Right kidney (tissue), 1 donor: ENCODE data around the gene TOMM34.
A peak's percentile ranks its signal among the peaks of the same experiment; 100 is the strongest.

ENCODE experiments used
- DNase-seq: peaks from one replicate; pipeline ENCODE4 v3.0.0-alpha.2; 2016

The TOMM34 gene

DNA sequence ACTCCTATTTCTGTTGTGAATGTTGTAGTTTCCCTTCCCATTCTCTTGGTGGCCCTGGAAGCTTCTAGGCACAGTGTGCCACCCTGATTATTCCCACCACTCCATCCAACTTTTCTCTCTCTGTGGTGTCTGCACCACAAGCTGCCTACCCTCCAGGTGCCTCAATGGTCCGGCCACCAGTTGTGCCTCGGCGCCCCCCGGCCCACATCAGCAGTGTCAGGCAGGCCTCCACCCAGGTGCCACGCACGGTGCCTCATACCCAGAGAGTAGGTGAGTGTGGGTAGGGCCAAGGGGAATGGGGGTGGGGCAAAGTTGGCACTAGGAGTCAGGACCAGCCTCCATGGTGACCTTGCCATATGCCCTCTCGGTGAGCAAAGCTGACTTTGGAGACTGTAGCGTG, 27.3 kb downstream of the TOMM34 start:
- no peak for DNase-seq

DNA sequence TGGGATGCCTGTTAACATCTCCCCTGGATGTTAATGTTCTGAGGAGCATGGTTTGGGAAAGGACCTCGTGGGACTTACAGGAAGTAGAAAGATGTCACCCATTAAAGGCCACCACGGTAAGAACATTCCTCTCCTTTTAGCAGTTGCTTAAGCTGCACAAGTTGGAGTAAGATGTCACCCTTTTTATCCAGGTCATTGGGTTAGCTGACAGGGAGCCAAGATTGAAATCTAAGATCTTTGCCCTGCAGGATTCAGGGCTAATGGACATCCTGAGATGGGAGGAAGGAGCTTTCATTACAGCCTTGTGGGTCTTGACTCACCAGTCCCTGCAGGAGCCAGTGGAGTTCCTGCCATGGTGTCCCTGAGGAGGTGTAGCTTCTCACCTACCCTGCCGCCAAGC, 28.3 kb downstream of the TOMM34 start:
- no peak for DNase-seq

DNA sequence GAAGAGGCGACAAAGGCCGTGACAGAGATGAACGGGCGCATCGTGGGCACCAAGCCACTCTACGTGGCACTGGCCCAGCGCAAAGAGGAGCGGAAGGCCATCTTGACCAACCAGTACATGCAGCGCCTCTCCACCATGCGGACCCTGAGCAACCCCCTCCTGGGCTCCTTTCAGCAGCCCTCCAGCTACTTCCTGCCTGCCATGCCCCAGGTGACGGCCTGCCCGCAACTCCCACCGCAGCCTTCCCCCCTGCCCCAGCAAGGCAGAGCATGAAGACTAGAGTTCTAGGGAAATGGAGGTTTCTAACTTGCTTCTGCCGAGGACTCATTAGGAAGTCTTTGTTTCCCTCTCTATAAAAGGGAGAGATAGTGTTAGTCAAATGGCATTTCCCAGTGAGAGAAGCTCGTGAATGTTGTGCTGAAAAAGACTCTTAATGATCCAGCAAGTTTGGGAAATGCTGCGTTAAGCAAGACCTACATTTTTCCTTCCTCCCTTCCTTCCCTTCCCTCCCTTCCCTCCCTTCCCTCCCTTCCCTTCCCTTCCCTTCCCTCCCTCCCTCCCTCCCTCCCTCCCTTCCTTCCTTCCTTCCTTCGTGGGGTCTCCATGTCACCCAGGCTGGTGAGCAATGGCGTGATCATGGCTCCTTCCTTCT, 29.6 kb downstream of the TOMM34 start:
- DNase-seq: no peak

DNA sequence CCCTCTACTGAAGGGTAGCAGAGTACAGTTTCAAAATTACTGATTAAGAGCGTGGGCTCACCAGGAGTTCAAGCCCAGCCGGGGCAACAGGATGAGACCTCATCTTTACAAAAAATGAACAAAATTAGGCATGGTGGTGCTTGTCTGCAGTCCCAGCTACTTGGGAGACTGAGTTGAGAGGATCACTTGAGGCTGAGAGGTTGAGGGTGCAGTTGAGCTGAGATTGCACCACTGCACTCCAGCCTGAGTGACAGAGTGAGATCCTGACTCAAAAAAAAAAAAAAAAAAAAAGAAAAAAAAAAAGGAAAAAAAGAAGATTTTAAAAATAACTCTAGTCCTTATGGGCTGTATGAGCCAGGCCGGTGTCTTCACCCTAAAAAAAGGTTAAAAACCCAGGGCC, 31.6 kb downstream of the TOMM34 start:
- no peak for DNase-seq

DNA sequence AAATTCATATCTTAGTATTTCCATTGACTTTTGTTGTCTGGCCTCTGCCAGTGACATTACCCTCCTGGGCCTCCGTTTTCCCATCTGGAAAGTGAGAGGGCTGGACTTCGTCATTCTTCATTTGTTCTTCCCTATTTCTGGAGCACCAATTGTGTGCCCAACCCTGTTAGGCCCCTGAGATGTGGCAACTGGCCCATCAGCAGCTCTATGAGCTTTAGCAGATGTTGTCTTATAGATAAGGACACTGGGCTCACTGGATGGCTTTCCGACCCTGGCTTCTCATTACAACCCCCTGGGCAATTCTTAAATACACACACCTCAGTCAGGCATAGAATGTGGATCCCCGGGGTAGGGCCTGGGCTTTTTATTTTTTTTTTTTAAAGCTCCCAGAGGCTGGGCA, 35.7 kb downstream of the TOMM34 start:
- no peak for DNase-seq

DNA sequence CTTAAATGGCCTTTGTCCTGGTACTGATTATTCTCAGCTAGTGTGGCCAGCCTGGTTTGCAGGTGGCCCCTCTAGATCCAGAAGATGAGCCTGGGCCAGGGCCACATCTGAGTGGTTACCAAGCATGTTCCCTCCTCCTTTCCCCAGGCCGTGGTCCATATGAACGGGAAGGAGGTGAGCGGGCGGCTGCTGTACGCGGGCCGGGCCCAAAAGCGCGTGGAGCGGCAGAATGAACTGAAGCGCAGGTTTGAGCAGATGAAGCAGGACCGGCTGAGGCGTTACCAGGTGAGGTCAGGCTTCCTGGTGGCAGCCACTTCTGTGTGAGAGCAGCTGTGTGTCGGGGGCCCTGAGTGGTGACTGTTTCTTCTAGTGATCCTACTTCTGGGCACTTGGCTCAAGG, 38.8 kb downstream of the TOMM34 start:
- no peak for DNase-seq

DNA sequence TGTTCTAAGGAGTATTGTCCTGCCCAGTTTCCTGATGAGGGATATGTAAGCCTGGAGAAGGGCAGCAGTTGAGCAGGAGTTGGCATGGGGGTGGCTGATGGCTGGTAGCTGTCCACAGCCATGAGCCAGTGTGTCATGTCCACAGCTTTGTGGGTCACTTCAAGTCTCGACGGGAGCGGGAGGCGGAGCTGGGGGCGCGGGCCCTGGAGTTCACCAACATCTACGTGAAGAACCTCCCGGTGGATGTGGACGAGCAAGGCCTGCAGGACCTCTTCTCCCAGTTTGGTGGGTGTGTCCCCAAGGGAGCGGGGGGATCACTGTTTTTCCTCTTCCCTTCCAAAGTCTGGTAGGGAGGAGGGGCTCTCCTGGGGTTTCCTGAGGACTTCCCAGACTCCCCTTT, 41.4 kb downstream of the TOMM34 start:
- DNase-seq: no peak

DNA sequence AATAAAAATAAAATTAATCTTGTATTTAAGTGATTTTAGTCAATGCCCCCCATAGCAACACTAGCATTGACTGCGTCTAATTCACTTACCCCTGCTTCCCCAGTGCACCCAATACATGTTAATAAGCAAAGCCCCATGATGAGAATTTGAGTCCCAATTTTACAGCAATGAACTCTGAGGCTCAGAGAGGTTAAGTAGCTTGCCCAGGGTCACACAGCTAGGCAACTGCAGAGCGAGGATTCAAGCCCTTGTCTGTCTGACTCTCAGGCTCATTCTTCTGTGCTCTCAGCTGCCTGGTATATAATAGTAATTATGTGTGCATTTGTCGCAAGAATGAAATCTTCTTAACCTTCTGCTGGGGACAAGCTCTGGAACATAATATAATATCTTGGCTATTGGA, 41.9 kb downstream of the TOMM34 start:
- no peak for DNase-seq

DNA sequence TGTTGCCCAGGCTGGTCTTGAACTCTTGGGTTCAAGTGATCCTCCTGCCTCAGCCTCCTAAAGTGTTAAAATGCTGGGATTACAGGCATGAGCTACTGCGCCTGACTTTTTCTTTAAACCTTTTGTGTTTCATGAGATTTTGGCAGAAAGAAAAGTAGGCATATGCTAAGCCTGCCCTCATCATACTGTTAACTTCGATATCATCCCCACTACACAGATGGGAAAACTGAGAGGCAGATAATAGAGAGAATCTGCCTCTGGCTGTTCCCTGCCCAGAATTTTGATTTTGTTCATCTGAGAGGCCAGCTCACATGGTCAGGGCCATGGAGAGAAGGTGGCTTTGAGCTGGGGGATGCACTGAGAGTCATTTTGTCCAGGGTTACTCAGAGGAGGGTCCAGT, 42.8 kb downstream of the TOMM34 start:
- DNase-seq: no peak

DNA sequence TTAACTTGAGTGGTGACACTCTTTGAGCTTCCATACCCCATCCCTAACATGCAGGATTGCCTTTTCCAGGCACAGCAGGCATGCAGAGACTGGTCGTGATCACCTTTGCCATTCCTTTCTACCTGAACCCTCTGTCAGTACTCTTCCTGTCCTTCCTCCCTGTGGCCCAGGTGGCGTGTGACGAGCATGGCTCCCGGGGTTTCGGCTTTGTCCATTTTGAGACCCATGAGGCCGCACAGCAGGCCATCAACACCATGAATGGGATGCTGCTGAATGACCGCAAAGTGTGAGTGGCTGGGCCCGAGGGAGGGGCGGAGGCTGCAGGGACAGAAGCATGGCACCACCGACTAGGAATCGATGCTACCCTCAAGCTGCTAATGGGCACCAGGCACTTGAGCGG, 43.6 kb downstream of the TOMM34 start:
- DNase-seq: no peak

DNA sequence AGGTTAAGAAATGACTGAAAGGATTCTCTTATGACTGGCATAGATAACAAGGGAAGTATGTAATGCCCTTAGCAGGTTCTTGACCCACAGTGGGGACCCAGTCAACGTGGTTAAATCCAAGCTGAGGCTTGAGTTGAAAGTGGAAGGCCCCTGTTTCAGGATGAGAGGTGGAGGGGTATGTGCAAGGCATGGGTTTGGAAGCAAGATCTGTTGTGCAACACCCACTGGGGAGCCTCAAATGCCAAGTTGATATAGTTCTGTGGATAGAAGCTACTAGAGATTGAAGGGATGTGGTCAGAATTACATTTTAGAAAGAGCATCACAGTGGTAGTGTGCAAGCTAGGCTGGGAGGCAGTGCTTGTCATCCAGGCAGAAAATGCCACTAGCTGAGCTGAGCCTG, 45.3 kb downstream of the TOMM34 start:
- DNase-seq: no peak

DNA sequence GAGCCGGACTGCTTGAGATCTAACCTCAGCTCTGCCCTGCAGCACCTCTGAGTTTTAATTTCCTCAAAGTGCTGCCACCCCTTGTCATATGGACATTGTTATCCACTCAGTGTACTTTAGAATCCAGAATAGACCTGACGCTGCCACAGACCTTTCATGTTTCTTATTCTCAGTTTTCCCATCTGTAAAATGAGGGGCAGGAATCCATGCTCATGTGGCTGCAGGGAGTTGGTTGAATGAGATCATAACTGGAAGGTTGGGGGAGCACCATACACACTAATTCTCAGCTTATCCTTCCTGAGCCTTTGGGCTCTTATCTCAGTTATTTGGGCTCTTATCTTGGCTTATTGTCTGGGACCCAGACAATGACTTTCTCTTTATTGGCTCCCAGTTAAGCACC, 48.0 kb downstream of the TOMM34 start:
- no peak for DNase-seq

DNA sequence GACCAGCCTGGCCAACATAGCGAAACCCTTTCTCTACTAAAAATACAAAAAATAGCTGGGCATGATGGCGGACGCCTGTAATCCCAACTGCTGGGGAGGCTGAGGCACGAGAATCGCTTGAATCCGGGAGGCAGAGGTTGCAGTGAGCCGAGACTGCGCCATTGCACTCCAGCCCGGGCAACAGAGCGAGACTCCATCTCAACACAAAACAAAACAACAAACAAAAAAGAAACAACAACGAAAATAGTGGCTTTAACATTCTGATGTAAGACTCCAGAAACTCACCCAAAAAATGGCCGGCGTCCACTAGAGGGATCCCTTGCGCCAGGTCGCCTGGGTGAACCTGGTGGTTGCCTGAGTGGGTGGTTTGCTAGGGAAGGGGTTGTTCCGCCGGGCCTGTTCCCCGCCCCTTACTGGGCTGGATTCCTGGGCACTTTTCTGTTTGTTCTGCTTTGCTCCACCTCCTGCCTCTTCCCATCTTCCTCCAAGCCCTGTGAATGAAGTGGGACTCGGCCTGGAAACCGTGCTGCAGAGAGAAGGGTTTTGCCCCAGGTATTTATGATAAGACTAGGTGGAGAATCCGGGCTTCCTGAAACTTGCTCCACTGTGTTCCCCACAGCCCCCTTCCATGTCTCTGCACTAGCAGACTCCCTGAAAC, 48.8 kb downstream of the TOMM34 start:
- peak; percentile 48 for DNase-seq

DNA sequence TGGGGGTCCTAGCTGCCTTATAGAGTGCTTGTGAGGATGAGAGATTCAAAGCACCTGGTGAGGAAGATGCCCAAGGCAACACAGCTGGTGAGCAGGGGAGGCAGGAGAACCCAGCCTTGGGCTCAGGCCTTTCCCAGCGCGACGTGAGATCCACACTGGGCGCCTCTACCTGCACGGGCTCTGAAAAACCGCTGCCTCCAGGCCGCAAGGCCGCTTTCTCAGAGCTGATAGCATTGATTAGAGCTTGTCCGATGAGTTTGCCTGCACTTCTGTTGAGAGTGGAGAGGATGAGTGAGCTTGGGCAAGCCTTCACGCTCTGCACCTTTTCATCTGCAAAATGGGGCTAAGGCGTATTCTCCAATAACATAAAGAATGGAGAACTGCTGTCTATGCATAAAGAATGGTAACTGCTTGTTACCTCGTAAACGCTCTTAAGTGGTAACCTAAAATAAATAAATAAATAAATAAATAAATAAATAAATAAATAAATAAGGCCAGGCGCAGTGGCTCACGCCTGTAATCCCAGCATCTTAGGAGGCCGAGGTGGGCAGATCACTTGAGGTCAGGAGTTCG, 49.4 kb downstream of the TOMM34 start:
- no peak for DNase-seq

DNA sequence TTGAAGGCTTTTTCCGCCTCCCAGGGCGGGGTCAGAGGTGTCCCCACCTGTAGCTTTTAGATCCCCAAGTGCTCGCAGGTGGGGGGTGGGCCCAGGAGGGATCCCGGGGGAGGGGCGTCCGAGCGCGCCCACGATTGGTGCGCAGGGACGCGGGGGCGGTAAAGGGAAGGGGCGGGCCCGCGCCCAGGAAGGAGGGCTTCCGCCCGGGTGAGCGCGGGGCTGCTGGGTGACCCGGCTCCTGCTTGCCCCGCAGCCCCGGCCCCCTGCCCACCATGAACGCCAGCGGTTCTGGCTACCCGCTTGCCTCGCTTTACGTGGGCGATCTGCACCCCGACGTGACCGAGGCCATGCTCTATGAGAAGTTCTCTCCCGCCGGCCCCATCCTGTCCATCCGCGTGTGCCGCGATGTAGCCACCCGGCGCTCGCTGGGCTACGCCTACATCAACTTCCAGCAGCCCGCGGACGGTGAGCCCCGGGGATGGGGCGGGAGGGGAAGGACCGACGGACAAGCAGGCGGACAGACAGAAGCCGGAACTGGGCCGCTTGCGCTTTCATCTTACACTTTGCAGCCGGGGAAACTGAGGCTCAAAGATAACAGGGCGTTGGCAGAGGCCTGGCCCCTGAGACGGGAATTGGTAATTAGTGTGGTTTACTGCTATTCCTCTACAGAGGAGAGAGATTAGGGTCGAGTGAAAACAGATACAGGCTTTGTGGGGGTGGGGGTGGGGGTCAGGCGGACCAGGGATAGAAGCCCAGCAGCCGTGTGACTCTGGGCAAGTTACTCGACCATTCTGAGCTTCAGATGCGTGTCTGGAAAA, 50.1 kb downstream of the TOMM34 start, which contains the start of gene PABPC1L:
Gene PABPC1L, plus strand, starts transcription at position 189 of the 818 bp plus-strand sequence. Its CDS starts 84 bp downstream, at position 273.
- DNase-seq: peak; percentile 80

DNA sequence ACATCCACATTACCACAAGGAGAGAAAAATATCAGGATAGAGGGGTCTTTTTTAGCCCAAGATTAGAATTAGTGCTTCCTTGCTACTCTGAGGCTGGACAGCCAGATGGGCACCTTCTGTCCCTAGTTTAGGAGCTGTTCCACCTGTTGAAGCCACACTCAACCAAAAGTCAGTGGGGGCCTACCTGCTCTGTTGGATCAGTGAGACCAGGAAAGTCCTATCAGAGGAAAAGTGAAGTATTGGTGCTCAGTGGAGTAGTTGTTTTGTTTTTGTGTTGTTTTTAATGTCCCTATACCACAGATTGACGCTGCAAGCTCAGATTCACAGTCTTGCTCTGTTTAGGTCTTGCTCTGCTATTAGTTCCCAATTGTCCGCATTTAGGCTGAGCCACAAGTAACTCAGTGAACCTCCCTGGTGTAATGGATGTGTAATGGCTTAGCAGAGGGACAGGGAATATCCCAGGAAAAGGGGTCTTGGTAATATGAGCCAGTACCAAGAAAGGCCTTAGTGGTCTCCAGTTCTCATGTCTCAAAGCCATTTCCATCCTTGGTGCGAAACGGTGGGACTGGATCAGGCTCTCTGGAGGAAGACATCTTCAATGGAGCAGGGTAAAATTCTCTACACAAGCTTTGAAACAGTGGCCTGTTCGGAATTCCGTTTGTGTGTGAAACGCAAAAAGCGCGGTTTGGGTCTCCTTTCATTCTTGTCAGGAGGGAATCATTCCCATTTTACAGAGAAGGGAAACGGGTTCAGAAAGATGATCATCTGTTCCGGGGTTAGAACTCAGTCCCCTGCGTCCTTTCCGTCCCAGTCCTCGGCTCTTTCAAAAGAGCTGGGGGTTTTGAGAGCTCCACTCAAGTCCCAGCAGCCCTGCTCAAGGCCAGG, 51.0 kb downstream of the TOMM34 start:
- DNase-seq: peak; percentile 10

DNA sequence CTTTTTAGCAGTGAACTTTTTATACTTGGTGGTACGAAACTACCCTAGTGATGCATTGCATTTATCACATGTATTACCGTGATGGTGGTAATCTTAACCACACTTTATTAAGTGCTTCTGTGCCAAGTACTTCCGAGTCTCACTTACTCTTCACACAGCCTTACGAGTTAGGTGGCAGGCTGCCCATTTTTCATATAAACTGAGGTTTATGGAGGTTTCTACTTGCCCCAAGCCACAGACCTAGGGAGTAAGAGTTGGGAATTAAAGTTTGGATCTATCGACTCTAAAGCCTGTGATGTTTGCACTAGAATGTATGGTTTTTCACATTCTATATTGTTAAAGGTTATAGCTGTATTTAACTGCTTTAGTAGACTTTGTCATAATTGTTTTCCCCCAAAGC, 55.8 kb downstream of the TOMM34 start:
- DNase-seq: no peak

DNA sequence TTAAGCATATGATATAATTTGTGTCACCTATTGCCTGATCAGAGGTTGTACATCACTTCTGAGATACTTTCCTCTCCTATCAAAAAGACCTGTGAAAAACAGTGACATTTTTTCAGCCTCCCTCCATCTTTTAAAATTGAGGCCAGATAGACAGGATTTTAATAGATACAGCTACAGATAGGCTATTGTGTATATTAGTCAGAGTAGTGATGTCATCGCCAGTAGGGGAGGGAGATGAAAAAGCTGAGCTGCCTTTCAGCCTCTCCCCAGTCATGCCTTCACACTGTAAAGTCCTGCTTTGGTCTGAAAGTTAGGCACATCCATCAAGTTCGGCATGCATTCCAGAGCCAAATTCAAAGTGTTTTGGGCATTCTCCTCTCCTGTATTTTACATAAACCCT, 58.2 kb downstream of the TOMM34 start:
- no peak for DNase-seq

DNA sequence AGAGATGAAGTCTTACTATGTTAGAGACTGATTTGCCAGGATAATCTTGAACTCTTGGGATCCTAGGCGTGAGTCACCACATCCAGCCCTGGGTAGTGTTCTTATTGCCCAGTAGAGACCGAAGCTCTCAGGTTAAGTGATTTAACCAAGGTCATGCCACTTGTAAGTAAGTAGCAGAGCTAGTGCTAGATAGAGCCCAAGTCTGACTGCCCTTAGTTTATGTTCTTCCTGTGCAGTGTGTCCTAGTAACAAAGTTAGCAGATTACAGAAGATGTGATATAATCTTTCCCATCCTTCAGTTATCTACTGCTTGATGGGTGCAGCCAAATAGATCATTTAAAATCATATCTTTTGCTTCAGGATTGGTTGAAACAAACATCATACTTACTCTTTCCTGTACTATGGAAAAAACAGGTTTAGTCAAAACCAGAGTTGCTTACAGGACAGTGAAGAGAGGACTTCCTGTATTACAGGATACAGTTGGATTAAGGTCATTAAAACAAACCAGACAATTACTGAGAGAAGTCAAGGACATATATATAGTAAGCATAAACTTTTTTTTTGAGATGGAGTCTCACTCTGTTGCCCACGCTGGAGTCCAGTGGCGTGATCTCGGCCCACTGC, 59.9 kb downstream of the TOMM34 start:
- no peak for DNase-seq

DNA sequence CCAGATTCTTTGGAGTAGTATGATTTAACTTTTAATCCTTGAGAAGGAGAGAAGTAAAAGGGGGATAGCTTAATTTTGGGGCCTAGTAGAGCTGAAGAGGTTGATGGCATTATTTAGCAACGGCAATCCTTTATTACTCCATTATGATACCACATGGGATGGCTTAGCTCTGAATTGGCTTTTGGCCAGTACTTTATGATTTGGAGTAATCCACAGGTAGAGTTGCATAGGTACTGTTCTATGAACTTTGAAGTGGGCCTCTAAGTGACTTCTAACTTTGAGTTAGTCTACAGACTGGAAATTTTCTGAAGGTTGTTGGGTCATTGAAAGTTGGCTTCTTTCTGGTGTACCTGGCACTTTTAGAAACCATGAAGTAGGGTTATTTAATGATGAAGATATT, 63.1 kb downstream of the TOMM34 start:
- no peak for DNase-seq

DNA sequence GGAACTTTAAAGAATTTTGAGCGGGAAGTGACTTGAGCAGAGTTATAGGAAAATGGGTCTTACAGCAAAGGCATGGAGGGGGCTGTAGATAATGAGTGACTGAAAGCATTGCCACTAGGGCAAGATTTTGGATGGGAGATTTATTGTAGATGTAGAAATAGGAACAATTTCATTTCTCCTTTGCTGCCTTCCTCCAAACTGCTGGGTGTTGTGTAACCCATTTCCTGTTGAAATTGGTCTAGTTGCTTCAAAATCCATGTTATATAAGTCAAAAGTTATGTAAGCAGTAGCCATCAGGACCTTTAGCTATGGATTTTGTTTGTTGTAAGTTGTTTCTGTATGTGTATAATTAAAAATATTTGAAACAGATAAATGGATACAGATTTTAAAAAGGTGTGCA, 63.6 kb downstream of the TOMM34 start:
- no peak for DNase-seq

DNA sequence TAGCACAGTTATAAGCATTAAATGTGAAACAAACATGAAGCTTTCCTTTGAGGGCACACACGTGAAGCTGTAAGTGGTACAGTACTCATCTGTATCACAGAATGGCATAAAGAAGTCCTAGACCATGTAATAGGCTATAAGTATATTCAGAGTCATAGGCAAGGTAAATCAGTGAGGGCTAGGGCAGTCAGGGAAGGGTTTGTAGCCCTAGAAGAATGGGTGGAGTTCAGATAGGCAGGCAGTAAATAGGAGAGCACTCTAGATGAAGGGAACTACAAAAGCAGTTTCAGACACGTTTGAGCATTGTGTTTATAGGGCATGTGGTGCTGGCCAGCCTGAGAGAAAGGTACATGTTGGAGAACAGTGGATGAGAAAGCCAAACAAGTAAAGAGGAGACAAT, 65.2 kb downstream of the TOMM34 start:
- DNase-seq: no peak
